Activated naive CD8-positive, alpha-beta T cell treated with anti-CD3 and anti-CD28 coated beads for 36 hours (primary cell): ENCODE results near the gene SLC35F2. TPM values are rescaled to one million over a fixed set of nuclear protein-coding genes. Genes with fewer than 3 reads are reported as not detected.

Experiments
- DNase-seq: peaks from one replicate; pipeline ENCODE4 v3.0.0; 2021
- H3K27ac Mint-ChIP-seq: one replicate; pipeline ENCODE4 v1.8.0; 2022; ENCODE audit warnings: mild to moderate bottlenecking, moderate library complexity, mixed read lengths
- H3K27me3 Mint-ChIP-seq: one replicate; pipeline ENCODE4 v1.8.0; 2022; ENCODE audit warnings: mild to moderate bottlenecking, mixed read lengths
- H3K36me3 Mint-ChIP-seq: one replicate; pipeline ENCODE4 v1.8.0; 2021; ENCODE audit warnings: mild to moderate bottlenecking, mixed read lengths
- H3K4me1 Mint-ChIP-seq: one replicate; pipeline ENCODE4 v1.8.0; 2021; ENCODE audit warnings: mixed read lengths
- H3K4me3 Mint-ChIP-seq: one replicate; pipeline ENCODE4 v1.8.0; 2022; ENCODE audit warnings: mild to moderate bottlenecking, moderate library complexity, mixed read lengths
- H3K9me3 Mint-ChIP-seq: one replicate; pipeline ENCODE4 v1.8.0; 2022; ENCODE audit warnings: mixed read lengths
- total RNA-seq, 2 experiments: library from RNA; stranded (reverse); gene quantifications; one replicate each; pipeline ENCODE4 v1.2.3, GENCODE V29; 2021

The SLC35F2 gene
- total RNA-seq, 2 experiments from 2014 or later = 25.0 to 28.4 TPM

GRCh38 chr11:107821199-107821927 is 37.2 kb downstream of the SLC35F2 start:
- no peak overlapping the region for H3K27ac Mint-ChIP-seq
- peaks cover 14% of the 10 kb centered on the region for H3K4me1 Mint-ChIP-seq
- H3K9me3 Mint-ChIP-seq = peaks cover 2% of the 10 kb centered on the region
- H3K36me3 Mint-ChIP-seq = peaks cover 7% of the 10 kb centered on the region
- DNase-seq = no peak
- H3K4me3 Mint-ChIP-seq = no peak overlapping the region
- H3K27me3 Mint-ChIP-seq = no peaks in the 10 kb centered on the region

- Mint-ChIP-seq H3K36me3 (peaks cover 7% of the 10 kb centered on the region), H3K27me3 (no peaks in the 10 kb centered on the region), H3K27ac (no peak overlapping the region), H3K9me3 (peaks cover 2% of the 10 kb centered on the region), H3K4me3 (no peak overlapping the region), H3K4me1 (peaks cover 10% of the 10 kb centered on the region)
- no peak for DNase-seq
Observed at GRCh38 chr11:107819361-107820014, 39.1 kb downstream of the SLC35F2 start.

- H3K4me3 Mint-ChIP-seq = no peak overlapping the region
- H3K4me1 Mint-ChIP-seq = peaks cover 5% of the 10 kb centered on the region
- no peaks in the 10 kb centered on the region for H3K27me3 Mint-ChIP-seq
- DNase-seq = no peak
- no peak overlapping the region for H3K27ac Mint-ChIP-seq
- H3K9me3 Mint-ChIP-seq = peaks cover 2% of the 10 kb centered on the region
- peaks cover 11% of the 10 kb centered on the region for H3K36me3 Mint-ChIP-seq
Observed at GRCh38 chr11:107818491-107818890, 40.1 kb downstream of the SLC35F2 start.

- H3K27me3 Mint-ChIP-seq = no peaks in the 10 kb centered on the region
- H3K36me3 Mint-ChIP-seq = peaks cover 15% of the 10 kb centered on the region
- H3K9me3 Mint-ChIP-seq = peaks cover 2% of the 10 kb centered on the region
- DNase-seq = no peak
- no peak overlapping the region for H3K27ac Mint-ChIP-seq
- H3K4me1 Mint-ChIP-seq = peaks cover 3% of the 10 kb centered on the region
- no peak overlapping the region for H3K4me3 Mint-ChIP-seq
Observed at GRCh38 chr11:107816028-107816427, 42.6 kb downstream of the SLC35F2 start.

DNA sequence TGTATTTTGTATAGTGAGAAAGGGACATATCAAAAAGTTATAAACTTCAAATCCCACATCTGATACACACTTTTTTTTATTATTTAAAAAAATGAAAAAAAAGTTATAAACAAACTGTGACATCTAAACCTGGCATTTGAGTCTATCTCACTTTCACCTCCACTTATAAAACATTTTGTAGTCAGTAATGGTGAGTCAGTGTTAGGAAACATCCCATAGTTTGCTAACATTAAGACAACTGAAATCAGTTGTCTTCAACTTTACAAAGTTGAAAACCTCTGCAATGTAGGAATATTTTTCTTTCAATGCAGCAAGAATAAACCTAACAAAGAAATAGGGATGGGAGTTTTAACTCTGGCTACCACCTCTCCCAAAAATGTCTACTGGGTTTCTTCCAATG is 47.7 kb downstream of the SLC35F2 start:
- no peak overlapping the region for H3K4me3 Mint-ChIP-seq
- DNase-seq = no peak
- H3K27ac Mint-ChIP-seq = no peak overlapping the region
- peaks cover 35% of the 10 kb centered on the region for H3K36me3 Mint-ChIP-seq
- no peaks in the 10 kb centered on the region for H3K27me3 Mint-ChIP-seq
- no peaks in the 10 kb centered on the region for H3K4me1 Mint-ChIP-seq
- no peaks in the 10 kb centered on the region for H3K9me3 Mint-ChIP-seq

DNA sequence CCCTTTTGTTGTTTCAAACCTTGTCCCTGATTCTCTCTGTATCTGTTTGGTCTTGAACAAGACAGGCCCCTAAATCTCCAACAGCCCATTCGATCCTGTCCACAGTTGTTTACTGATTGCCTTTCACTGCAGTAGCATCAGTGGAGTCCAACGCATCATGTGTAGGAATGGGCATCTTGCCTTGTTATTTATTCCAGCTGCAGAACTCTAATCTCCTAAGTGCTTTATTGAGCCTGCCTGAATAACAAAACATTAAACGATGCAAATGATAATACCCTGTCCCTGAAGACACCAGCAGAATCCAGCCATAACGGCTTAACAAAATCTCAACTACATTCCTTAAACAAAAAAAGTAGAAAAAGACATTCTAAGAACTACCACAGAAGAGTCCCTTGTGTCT is 50.1 kb downstream of the SLC35F2 start:
- Mint-ChIP-seq H3K4me1 (no peaks in the 10 kb centered on the region), H3K27me3 (no peaks in the 10 kb centered on the region), H3K36me3 (peaks cover 39% of the 10 kb centered on the region), H3K27ac (no peak overlapping the region), H3K4me3 (no peak overlapping the region), H3K9me3 (no peaks in the 10 kb centered on the region)
- DNase-seq = no peak

GRCh38 chr11:107804971-107805370 is 53.6 kb downstream of the SLC35F2 start:
- Mint-ChIP-seq H3K27ac (no peak overlapping the region), H3K36me3 (peaks cover 46% of the 10 kb centered on the region), H3K27me3 (no peaks in the 10 kb centered on the region), H3K9me3 (no peaks in the 10 kb centered on the region), H3K4me3 (no peak overlapping the region), H3K4me1 (no peaks in the 10 kb centered on the region)
- no peak for DNase-seq

DNA sequence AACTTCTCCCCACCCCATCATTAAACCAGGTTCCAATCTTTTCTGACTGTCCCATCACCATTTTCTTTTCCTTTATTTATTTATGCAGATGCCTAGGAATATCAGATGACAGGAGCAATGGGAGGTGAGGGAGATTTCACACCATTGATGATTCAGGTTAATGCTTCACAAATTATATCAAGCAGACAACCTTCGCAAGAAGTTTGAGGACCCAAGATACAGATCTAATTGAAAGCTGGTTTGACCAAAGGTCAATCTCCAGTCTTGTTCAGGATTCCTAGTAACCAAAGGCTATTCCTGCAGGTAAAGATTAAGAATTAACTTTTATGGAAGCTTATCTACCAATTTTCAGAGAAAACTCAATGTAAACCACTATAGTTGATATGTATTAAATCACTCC is 54.4 kb downstream of the SLC35F2 start:
- DNase-seq = no peak
- Mint-ChIP-seq H3K36me3 (peaks cover 41% of the 10 kb centered on the region), H3K9me3 (no peaks in the 10 kb centered on the region), H3K4me1 (no peaks in the 10 kb centered on the region), H3K27me3 (no peaks in the 10 kb centered on the region), H3K4me3 (no peak overlapping the region), H3K27ac (no peak overlapping the region)

DNA sequence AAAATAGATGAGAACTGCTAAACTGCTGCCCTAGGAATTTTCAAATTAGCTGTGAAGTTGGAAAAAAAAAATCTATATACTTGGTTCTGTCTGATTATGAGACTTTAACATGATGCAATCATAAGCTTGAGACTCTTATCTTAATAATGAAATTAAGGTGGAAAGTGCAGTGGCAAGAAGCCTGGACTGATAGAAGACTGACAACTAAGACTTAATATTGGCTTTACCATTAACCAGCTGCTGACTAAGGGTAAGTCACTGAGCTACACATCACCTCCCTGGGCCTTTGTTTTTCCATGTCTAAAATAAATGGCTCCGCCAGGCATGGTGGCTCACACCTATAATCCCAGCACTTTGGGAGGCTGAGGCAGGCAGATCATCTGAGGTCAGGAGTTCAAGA is 56.9 kb downstream of the SLC35F2 start:
- H3K9me3 Mint-ChIP-seq = no peaks in the 10 kb centered on the region
- DNase-seq = no peak
- H3K36me3 Mint-ChIP-seq = peaks cover 33% of the 10 kb centered on the region
- H3K27me3 Mint-ChIP-seq = no peaks in the 10 kb centered on the region
- H3K27ac Mint-ChIP-seq = no peak overlapping the region
- H3K4me1 Mint-ChIP-seq = no peaks in the 10 kb centered on the region
- no peak overlapping the region for H3K4me3 Mint-ChIP-seq

DNA sequence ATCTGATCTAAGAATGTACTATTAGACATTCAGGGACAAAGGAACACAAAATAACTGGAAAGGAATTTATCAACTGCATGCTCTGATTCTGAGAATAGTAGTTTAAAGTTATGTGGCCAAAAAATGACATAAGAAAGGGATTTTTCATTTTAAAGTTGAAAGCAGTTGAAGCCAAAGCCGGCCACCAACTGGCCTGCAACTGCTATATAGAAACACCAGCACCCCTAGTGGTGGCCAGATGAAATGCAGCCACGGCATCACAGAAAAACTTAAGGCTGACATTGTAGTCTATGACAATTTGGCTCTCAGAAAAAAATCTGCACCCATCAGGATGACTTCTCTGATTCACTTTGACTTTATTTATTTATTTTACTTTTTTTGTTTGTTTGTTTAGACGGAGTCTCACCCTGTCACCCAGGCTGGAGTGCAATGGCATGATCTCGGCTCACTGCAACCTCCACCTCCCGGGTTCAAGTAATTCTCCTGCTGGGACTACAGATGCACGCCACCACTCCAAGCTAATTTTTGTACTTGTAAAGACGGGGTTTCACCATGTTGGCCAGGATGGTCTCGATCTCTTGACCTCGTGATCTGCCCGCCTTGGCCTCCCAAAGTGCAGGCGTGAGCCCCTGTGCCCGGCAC is 59.2 kb downstream of the SLC35F2 start:
- H3K9me3 Mint-ChIP-seq = peaks cover 10% of the 10 kb centered on the region
- peak; percentile 55 for DNase-seq
- no peak overlapping the region for H3K4me3 Mint-ChIP-seq
- H3K27me3 Mint-ChIP-seq = no peaks in the 10 kb centered on the region
- no peaks in the 10 kb centered on the region for H3K4me1 Mint-ChIP-seq
- H3K36me3 Mint-ChIP-seq = peaks cover 42% of the 10 kb centered on the region
- H3K27ac Mint-ChIP-seq = no peak overlapping the region

- Mint-ChIP-seq H3K27me3 (no peaks in the 10 kb centered on the region), H3K9me3 (peaks cover 10% of the 10 kb centered on the region), H3K36me3 (peaks cover 50% of the 10 kb centered on the region)
Observed at GRCh38 chr11:107792049-107792443, 66.5 kb downstream of the SLC35F2 start.

DNA sequence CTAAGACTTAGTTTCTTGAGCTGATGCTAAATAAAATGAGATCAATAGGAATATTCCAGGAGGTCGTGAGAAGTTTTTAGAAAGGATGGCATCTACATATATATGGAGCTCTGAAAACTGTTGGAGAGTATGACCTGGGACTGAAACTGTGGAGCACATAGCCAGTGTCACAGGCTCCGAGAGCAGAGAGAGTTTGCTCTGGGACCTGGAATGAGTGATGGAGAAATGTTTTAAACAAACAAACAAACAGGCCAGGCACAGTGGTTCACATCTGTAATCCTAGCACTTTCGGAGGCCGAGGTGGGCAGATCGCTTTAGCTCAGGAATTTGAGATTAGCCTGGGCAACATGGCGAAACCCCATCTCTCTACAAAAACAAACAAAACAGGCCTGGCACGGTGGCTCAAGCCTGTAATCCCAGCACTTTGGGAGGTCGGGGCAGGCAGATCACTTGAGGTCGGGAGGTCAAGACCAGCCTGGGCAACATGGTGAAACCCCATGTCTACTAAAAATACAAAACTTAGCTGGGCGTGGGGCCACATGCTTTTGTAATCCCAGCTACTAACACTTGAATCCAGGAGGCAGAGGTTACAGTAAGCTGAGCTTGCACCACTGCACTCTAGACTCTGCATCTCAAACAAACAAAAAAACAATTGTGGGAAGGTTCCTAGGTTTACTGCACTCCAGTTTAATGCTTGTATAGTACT is 67.1 kb downstream of the SLC35F2 start:
- DNase-seq = no peak
- H3K4me1 Mint-ChIP-seq = peaks cover 8% of the 10 kb centered on the region
- H3K27ac Mint-ChIP-seq = no peak overlapping the region
- no peak overlapping the region for H3K4me3 Mint-ChIP-seq
- H3K36me3 Mint-ChIP-seq = peaks cover 49% of the 10 kb centered on the region
- H3K9me3 Mint-ChIP-seq = peaks cover 10% of the 10 kb centered on the region
- no peaks in the 10 kb centered on the region for H3K27me3 Mint-ChIP-seq

More at GRCh38 chr11:107792049-107792443, 66.5 kb downstream of the SLC35F2 start:
- Mint-ChIP-seq H3K27ac (no peak overlapping the region), H3K4me3 (no peak overlapping the region), H3K4me1 (peaks cover 8% of the 10 kb centered on the region)
- no peak for DNase-seq

GRCh38 chr11:107789767-107790166 is 68.8 kb downstream of the SLC35F2 start:
- Mint-ChIP-seq H3K27me3 (no peaks in the 10 kb centered on the region), H3K4me3 (no peak overlapping the region), H3K27ac (no peak overlapping the region), H3K4me1 (peaks cover 8% of the 10 kb centered on the region), H3K9me3 (peaks cover 3% of the 10 kb centered on the region), H3K36me3 (peaks cover 33% of the 10 kb centered on the region)
- DNase-seq = no peak

GRCh38 chr11:107787733-107788132 is 70.9 kb downstream of the SLC35F2 start:
- no peak for DNase-seq
- no peaks in the 10 kb centered on the region for H3K27me3 Mint-ChIP-seq
- no peaks in the 10 kb centered on the region for H3K9me3 Mint-ChIP-seq
- H3K36me3 Mint-ChIP-seq = peaks cover 14% of the 10 kb centered on the region
- no peak overlapping the region for H3K27ac Mint-ChIP-seq
- peaks cover 8% of the 10 kb centered on the region for H3K4me1 Mint-ChIP-seq
- no peak overlapping the region for H3K4me3 Mint-ChIP-seq

DNA sequence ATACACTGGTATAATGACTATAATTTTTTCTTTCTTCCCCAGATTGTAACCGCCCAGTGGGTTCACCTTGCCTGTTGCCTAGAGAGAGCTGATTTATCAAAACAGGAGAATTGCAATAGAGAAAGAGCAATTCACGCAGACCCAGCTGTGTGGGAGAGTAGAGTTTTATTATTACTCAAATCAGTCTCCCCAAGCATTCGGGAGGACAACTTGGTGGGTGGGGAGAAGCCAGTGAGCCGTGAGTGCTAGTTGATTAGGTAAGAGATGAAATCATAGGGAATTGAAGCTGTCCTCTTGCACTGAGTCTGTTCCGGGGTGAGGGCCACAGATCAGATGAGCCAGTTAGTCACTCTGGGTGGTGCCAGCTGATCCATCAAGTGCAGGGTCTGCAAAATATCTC is 73.2 kb downstream of the SLC35F2 start:
- no peaks in the 10 kb centered on the region for H3K9me3 Mint-ChIP-seq
- no peak overlapping the region for H3K27ac Mint-ChIP-seq
- no peak for DNase-seq
- no peaks in the 10 kb centered on the region for H3K4me1 Mint-ChIP-seq
- no peak overlapping the region for H3K4me3 Mint-ChIP-seq
- H3K36me3 Mint-ChIP-seq = no peaks in the 10 kb centered on the region
- H3K27me3 Mint-ChIP-seq = peaks cover 6% of the 10 kb centered on the region
